Measurements from ENCODE around the gene C12orf56. TPM values are rescaled to one million over a fixed set of nuclear protein-coding genes. Genes with fewer than 3 reads are reported as not detected.

The C12orf56 gene, protein sequence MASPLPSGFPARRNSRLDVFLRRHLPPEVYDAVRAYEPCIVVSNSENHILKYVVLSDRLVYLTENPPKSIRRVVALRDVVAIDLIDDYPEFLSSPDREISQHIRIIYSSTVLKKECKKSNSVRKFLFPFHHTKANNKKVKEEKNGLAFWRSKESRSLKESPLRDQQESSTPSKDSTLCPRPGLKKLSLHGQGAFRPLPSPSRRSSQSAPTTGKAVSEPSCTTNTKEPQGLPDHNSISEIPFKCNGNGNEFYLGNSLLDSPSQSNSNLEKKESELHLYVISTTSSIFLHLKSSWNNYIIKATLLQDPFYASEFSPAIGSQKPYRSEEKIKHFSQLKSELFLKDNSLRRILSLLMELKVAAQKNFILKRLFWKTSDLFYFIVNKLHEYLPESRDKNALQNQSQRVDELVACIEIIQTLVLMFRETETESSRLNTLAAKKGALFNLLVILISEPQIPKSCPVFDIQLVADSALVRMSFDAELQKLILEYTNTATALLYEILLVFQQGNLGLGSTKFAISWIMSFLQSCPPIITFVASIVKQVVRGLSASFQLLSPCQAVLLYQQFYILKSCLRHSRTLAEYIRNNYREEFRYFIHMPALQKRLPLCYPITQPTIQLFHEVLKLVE
- total RNA-seq (1 to 10 TPM in 1 of 2 donors, under 1 TPM in 1; 0.99 to 1.3 TPM), polyA plus RNA-seq (ENCODE audit: insufficient read length in 2 of 2) (1 to 10 TPM in 1 of 2 donors, under 1 TPM in 1; 0.19 to 2.4 TPM)
- long read RNA-seq, donor 1 = 0 reads
- long read RNA-seq, donor 2 = 0 reads
- long read RNA-seq, donor 3 = 0 reads
- long read RNA-seq, donor 4 = 0 reads

DNA sequence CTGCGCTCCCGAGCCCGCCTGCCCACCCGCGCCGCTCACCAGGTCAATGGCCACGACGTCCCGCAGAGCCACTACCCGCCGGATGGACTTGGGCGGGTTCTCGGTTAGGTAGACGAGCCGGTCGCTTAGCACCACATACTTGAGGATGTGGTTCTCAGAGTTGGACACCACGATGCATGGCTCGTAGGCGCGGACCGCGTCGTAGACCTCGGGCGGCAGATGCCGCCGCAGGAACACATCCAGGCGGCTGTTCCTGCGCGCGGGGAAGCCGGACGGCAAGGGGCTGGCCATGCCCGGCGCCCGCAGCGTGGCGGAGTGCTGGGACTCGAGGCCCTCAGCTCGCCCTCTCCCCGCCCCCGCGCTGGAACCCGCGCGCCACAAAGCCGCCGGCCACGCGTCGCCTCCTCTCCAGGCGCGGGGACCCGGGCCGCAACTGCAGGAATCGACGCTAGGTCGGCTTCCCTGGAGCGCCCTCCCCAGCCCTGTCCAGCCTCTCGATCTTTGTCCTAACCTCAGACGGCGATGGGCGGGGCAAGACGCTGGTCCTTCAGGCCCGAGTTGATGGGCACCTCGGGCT, at the start of gene C12orf56:
Gene C12orf56 (minus strand): TSS at position 484 of the 577 bp plus-strand sequence. CDS start 193 bp downstream, at position 291.
- Histone ChIP-seq H3K4me1 (ENCODE audit: control insufficient read depth, insufficient read depth, low read length) (peaks cover 8% of the 10 kb centered on the region), H3K27me3 (ENCODE audit: control insufficient read depth, insufficient read depth, low read length) (peaks cover 14% of the 10 kb centered on the region), H3K27ac (ENCODE audit: low read depth, low read length) (no peak within 1 kb of the TSS), H3K4me3 (ENCODE audit: low read depth, low read length) (peak within 1 kb of the TSS; percentile 10), H3K9me3 (ENCODE audit: control insufficient read depth, insufficient read depth, low read length) (no peaks in the 10 kb centered on the region), H3K36me3 (ENCODE audit: control insufficient read depth, insufficient read depth, low read length) (no peaks in the 10 kb centered on the region)
- WGBS (ENCODE audit: insufficient coverage) = 2% methylated on average over 66 of the region's 66 CpGs
- peak in 2 of 6 donors; percentile 31 to 32 for DNase-seq (ENCODE audit: low read depth in 4 of 6, low spot score in 6 of 6)

DNA sequence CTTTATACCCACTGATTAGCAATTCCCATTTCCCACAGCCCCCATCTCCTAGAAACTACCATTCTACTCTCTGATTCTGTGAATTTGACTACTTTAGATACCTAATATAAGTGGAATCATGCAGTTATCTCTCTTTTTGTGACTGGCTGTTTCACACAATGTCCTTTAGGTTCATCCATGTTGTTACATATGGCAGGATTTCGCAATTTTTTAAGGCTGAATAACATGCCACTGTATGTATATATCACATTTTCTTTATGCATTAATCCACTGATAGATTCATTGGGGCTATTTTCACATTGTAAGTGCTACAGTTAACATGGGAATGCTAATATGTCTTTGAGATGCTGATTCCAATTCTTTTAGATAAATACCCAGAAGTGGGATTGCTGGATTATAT, 49.5 kb upstream of the C12orf56 start:
- H3K36me3 ChIP-seq (ENCODE audit: control insufficient read depth, insufficient read depth, low read length) = peaks cover 34% of the 10 kb centered on the region
- no peak for DNase-seq (ENCODE audit: low read depth in 4 of 6, low spot score in 6 of 6)
- H3K27me3 ChIP-seq (ENCODE audit: control insufficient read depth, insufficient read depth, low read length) = no peaks in the 10 kb centered on the region
- no peaks in the 10 kb centered on the region for H3K9me3 ChIP-seq (ENCODE audit: control insufficient read depth, insufficient read depth, low read length)
- no peak overlapping the region for H3K27ac ChIP-seq (ENCODE audit: low read depth, low read length)
- no peak overlapping the region for H3K4me3 ChIP-seq (ENCODE audit: low read depth, low read length)
- no peaks in the 10 kb centered on the region for H3K4me1 ChIP-seq (ENCODE audit: control insufficient read depth, insufficient read depth, low read length)
- WGBS (ENCODE audit: insufficient coverage) = no CpG with 5 or more reads among the region's 1 CpG

DNA sequence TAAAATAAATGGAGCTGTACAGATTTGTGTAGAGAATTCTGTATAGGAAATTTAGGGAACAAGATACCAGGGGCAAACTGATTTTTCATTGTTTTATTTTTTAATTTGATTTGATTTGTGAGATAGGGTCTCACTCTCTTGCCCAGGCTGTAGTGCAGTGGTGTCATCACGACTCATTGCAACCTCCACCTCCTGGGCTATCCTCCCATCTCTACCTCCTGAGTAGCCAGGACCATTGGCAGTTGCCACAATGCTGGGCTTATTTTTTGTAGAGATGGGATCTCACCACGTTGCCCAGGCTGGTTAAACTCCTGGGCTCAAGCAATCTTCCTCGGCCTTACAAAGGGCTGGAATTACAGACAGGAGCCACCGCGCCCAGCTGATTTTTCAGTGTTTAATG, 43.4 kb upstream of the C12orf56 start:
- Histone ChIP-seq H3K4me3 (ENCODE audit: low read depth, low read length) (no peak overlapping the region), H3K9me3 (ENCODE audit: control insufficient read depth, insufficient read depth, low read length) (no peaks in the 10 kb centered on the region), H3K36me3 (ENCODE audit: control insufficient read depth, insufficient read depth, low read length) (peaks cover 37% of the 10 kb centered on the region), H3K27ac (ENCODE audit: low read depth, low read length) (no peak overlapping the region), H3K27me3 (ENCODE audit: control insufficient read depth, insufficient read depth, low read length) (no peaks in the 10 kb centered on the region), H3K4me1 (ENCODE audit: control insufficient read depth, insufficient read depth, low read length) (no peaks in the 10 kb centered on the region)
- WGBS (ENCODE audit: insufficient coverage) = 100% methylated on average over 1 of the region's 5 CpGs
- no peak for DNase-seq (ENCODE audit: low read depth in 4 of 6, low spot score in 6 of 6)

DNA sequence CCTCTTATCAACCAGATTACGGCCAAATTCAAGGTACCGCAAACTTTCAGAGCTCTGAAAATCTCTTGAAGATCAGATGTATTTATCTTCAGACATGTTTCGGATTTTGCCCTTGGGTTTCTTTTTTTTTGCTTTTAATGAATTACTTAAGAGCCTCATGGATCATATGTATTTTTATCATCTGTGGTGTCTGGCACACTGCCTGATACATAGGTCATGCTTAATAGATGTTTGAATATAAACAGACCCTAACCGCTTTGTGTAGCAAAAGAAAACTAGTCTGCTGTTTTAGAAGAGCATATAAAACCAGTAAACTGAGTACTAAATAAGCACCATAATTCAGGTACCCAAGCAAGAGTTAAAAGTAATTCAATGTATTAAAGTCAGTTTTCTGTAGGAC, 41.2 kb upstream of the C12orf56 start:
- peaks cover 41% of the 10 kb centered on the region for H3K36me3 ChIP-seq (ENCODE audit: control insufficient read depth, insufficient read depth, low read length)

DNA sequence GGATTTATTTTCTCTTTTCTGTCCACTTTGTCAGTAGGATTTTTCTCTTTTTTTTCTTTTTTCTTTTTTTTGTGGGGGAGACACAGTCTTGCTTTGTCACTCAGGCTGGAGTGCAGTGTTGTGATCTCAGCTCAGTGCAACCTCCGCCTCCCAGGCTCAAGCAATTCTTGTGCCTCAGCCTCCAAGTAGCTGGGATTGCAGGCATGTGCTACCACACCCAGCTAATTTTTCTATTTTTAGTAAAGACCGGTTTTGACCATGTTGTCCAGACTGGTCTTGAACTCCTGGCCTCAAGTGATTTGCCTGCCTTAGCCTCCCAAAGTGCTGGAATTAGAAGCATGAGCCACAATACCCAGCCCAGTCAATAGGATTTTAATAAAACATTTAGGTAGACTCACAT, 40.3 kb upstream of the C12orf56 start:
- WGBS (ENCODE audit: insufficient coverage) = 100% methylated on average over 1 of the region's 2 CpGs
- no peak overlapping the region for H3K4me3 ChIP-seq (ENCODE audit: low read depth, low read length)
- DNase-seq (ENCODE audit: low read depth in 4 of 6, low spot score in 6 of 6) = no peak
- no peaks in the 10 kb centered on the region for H3K4me1 ChIP-seq (ENCODE audit: control insufficient read depth, insufficient read depth, low read length)
- no peaks in the 10 kb centered on the region for H3K9me3 ChIP-seq (ENCODE audit: control insufficient read depth, insufficient read depth, low read length)
- H3K27me3 ChIP-seq (ENCODE audit: control insufficient read depth, insufficient read depth, low read length) = no peaks in the 10 kb centered on the region
- H3K36me3 ChIP-seq (ENCODE audit: control insufficient read depth, insufficient read depth, low read length) = peaks cover 40% of the 10 kb centered on the region
- H3K27ac ChIP-seq (ENCODE audit: low read depth, low read length) = no peak overlapping the region

More for the DNA sequence above, 41.2 kb upstream of the C12orf56 start:
- no peaks in the 10 kb centered on the region for H3K9me3 ChIP-seq (ENCODE audit: control insufficient read depth, insufficient read depth, low read length)
- H3K4me1 ChIP-seq (ENCODE audit: control insufficient read depth, insufficient read depth, low read length) = no peaks in the 10 kb centered on the region
- H3K4me3 ChIP-seq (ENCODE audit: low read depth, low read length) = no peak overlapping the region
- no CpG with 5 or more reads among the region's 4 CpGs for WGBS (ENCODE audit: insufficient coverage)
- DNase-seq (ENCODE audit: low read depth in 4 of 6, low spot score in 6 of 6) = no peak
- no peak overlapping the region for H3K27ac ChIP-seq (ENCODE audit: low read depth, low read length)
- H3K27me3 ChIP-seq (ENCODE audit: control insufficient read depth, insufficient read depth, low read length) = no peaks in the 10 kb centered on the region

DNA sequence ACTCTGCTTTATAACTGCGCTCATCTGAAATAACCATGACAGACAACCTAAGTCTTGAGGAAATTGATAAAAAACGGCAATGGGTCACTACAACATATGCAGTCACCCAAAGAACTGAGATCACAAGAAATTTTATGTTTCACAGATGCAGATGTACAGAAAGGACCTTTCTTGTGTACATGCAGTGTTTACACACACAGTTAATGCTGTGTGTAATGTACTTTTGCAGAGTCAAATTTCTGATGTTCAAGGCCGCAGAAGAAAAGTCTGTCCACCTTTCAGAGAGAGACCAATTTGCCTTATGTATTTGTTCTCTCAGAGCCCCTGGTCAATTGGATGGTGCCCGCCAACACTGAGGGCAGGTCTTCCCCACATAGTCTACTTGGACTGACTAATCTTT, 38.4 kb upstream of the C12orf56 start:
- 100% methylated on average over 2 of the region's 4 CpGs for WGBS (ENCODE audit: insufficient coverage)

DNA sequence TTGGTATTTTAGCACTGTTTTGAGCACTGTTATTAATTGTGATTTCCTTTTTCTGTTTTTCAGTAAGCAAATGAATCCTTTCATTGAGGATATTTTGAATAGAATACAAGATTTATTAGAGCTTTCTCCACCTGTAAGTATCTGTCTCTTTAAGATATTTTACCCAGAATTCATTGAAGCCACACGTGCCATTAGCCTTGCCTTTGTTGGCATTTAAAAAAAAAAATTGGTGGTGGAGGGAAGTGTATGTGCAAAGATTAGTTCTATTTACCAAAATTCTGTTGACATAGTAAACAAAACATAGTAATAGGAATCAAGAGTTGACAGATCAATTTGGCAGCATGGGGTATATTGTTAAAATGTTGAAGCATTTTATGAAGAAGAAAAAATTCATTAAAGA, 37.4 kb upstream of the C12orf56 start:
- no peak for DNase-seq (ENCODE audit: low read depth in 4 of 6, low spot score in 6 of 6)
- no peaks in the 10 kb centered on the region for H3K27me3 ChIP-seq (ENCODE audit: control insufficient read depth, insufficient read depth, low read length)
- WGBS (ENCODE audit: insufficient coverage) = no CpG with 5 or more reads among the region's 1 CpG
- peaks cover 36% of the 10 kb centered on the region for H3K36me3 ChIP-seq (ENCODE audit: control insufficient read depth, insufficient read depth, low read length)
- no peak overlapping the region for H3K27ac ChIP-seq (ENCODE audit: low read depth, low read length)
- no peaks in the 10 kb centered on the region for H3K4me1 ChIP-seq (ENCODE audit: control insufficient read depth, insufficient read depth, low read length)
- H3K9me3 ChIP-seq (ENCODE audit: control insufficient read depth, insufficient read depth, low read length) = no peaks in the 10 kb centered on the region
- no peak overlapping the region for H3K4me3 ChIP-seq (ENCODE audit: low read depth, low read length)

More for the DNA sequence above, 38.4 kb upstream of the C12orf56 start:
- no peak overlapping the region for H3K27ac ChIP-seq (ENCODE audit: low read depth, low read length)
- no peaks in the 10 kb centered on the region for H3K27me3 ChIP-seq (ENCODE audit: control insufficient read depth, insufficient read depth, low read length)
- no peak overlapping the region for H3K4me3 ChIP-seq (ENCODE audit: low read depth, low read length)
- H3K36me3 ChIP-seq (ENCODE audit: control insufficient read depth, insufficient read depth, low read length) = peaks cover 38% of the 10 kb centered on the region
- H3K9me3 ChIP-seq (ENCODE audit: control insufficient read depth, insufficient read depth, low read length) = no peaks in the 10 kb centered on the region
- H3K4me1 ChIP-seq (ENCODE audit: control insufficient read depth, insufficient read depth, low read length) = no peaks in the 10 kb centered on the region
- no peak for DNase-seq (ENCODE audit: low read depth in 4 of 6, low spot score in 6 of 6)

DNA sequence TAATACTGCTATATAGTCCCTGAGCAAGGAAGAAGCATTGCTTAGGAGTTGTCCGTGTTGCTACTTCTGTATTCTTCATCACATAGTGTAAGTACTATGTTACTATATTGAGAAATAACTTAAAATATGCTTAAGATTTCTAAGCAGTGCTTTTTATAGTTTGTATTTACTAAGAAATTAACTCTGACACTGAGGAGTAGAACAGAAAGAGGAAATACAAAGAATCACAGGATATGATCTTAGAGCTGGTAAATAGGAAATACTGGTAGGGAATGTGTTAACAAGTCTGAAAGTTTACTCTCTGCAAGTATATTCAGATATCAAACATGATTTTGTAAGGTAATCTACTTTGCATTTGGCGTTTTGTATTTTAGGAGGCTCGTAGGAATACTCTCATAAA, 29.1 kb upstream of the C12orf56 start:
- H3K27ac ChIP-seq (ENCODE audit: low read depth, low read length) = no peak overlapping the region
- peaks cover 24% of the 10 kb centered on the region for H3K36me3 ChIP-seq (ENCODE audit: control insufficient read depth, insufficient read depth, low read length)
- H3K4me1 ChIP-seq (ENCODE audit: control insufficient read depth, insufficient read depth, low read length) = no peaks in the 10 kb centered on the region
- no peak overlapping the region for H3K4me3 ChIP-seq (ENCODE audit: low read depth, low read length)
- no CpG with 5 or more reads among the region's 3 CpGs for WGBS (ENCODE audit: insufficient coverage)
- H3K27me3 ChIP-seq (ENCODE audit: control insufficient read depth, insufficient read depth, low read length) = no peaks in the 10 kb centered on the region
- no peak for DNase-seq (ENCODE audit: low read depth in 4 of 6, low spot score in 6 of 6)
- H3K9me3 ChIP-seq (ENCODE audit: control insufficient read depth, insufficient read depth, low read length) = no peaks in the 10 kb centered on the region

DNA sequence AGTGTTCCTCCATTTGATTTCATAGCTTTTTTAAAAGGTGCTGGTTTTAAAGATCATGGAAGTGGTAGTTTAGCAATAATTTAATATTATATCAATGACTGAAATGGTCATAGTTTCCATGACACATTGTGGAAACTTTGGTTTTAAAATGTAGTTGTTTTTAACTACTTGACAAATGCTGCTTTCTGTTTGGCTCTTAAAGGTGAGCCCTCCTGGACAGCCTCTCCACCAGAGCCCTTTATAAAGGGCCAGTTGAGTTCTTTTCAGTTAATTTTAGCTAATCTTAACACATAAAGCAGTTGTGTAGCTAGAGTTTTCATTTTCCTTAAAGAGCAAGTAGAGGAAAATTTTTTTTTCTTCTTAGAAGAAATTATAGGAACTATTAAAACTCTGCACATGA, 27.7 kb upstream of the C12orf56 start:
- Histone ChIP-seq H3K36me3 (ENCODE audit: control insufficient read depth, insufficient read depth, low read length) (peaks cover 26% of the 10 kb centered on the region), H3K9me3 (ENCODE audit: control insufficient read depth, insufficient read depth, low read length) (no peaks in the 10 kb centered on the region)
- DNase-seq (ENCODE audit: low read depth in 4 of 6, low spot score in 6 of 6) = no peak

More for the DNA sequence above, 27.7 kb upstream of the C12orf56 start:
- Histone ChIP-seq H3K4me3 (ENCODE audit: low read depth, low read length) (no peak overlapping the region), H3K27ac (ENCODE audit: low read depth, low read length) (no peak overlapping the region), H3K4me1 (ENCODE audit: control insufficient read depth, insufficient read depth, low read length) (no peaks in the 10 kb centered on the region), H3K27me3 (ENCODE audit: control insufficient read depth, insufficient read depth, low read length) (no peaks in the 10 kb centered on the region)

Data from spinal cord (tissue), 10 donors.